Glomerular visceral epithelial cell (primary cell): Measurements from ENCODE around the gene APAF1.
"Not testable (repeated sequence)": the region's sequence is repeated elsewhere in the genome, so short reads cannot be mapped to it uniquely, and the experiment has no call there.

Experiments
- DNase-seq: peaks from one replicate; pipeline ENCODE4 v3.0.0-alpha.2; 2016; ENCODE audit errors: extremely low spot score

The APAF1 gene

GRCh38 chr12:98644712-98645571 is at the start of gene APAF1, which contains the start of gene IKBIP:
APAF1 (plus strand) TSS chr12:98645290; CDS start chr12:98648360, 3,070 bp downstream.
IKBIP (minus strand) TSS chr12:98644788; CDS start chr12:98644701, 87 bp downstream.
- peak; percentile 97 for DNase-seq

- DNase-seq: not testable (repeated sequence)
These were observed 47.8 kb upstream of the APAF1 start for GRCh38 chr12:98597313-98597712.

- no peak for DNase-seq
These were observed 43.2 kb upstream of the APAF1 start for GRCh38 chr12:98601924-98602323.

- DNase-seq: no peak
These were observed 38.6 kb upstream of the APAF1 start for GRCh38 chr12:98606359-98606988.

- no peak for DNase-seq
These were observed 34.5 kb upstream of the APAF1 start for GRCh38 chr12:98610596-98610995.

GRCh38 chr12:98612696-98613334 is 32.3 kb upstream of the APAF1 start:
- DNase-seq: no peak

GRCh38 chr12:98618952-98619351 is 26.1 kb upstream of the APAF1 start:
- DNase-seq: no peak

- peak; percentile 73 for DNase-seq
These were observed 9.3 kb upstream of the APAF1 start for GRCh38 chr12:98635657-98636323.

- no peak for DNase-seq
These were observed 8.0 kb upstream of the APAF1 start for GRCh38 chr12:98637068-98637467.

GRCh38 chr12:98638009-98638408 is 7.1 kb upstream of the APAF1 start:
- no peak for DNase-seq

GRCh38 chr12:98639491-98639890 is 5.6 kb upstream of the APAF1 start:
- DNase-seq: no peak

GRCh38 chr12:98642801-98643200 is 2.3 kb upstream of the APAF1 start:
- DNase-seq: not testable (repeated sequence)

GRCh38 chr12:98644433-98644711 is 718 bp upstream of the APAF1 start:
- no peak for DNase-seq

- DNase-seq: peak; percentile 16
These were observed 530 bp downstream of the APAF1 start for GRCh38 chr12:98645572-98646067.

GRCh38 chr12:98646294-98647090 is 1.4 kb downstream of the APAF1 start:
- DNase-seq: peak; percentile 11

- no peak for DNase-seq
These were observed 6.2 kb downstream of the APAF1 start for GRCh38 chr12:98651328-98651727.

- DNase-seq: peak; percentile 53
These were observed 8.9 kb downstream of the APAF1 start for GRCh38 chr12:98653866-98654493.

- no peak for DNase-seq
These were observed 11.4 kb downstream of the APAF1 start for GRCh38 chr12:98656289-98657101.

GRCh38 chr12:98660521-98660920 is 15.4 kb downstream of the APAF1 start:
- no peak for DNase-seq

GRCh38 chr12:98669751-98670150 is 24.7 kb downstream of the APAF1 start:
- DNase-seq: no peak
